Endothelial cell of umbilical vein (primary cell): Measurements from ENCODE around the gene ASXL2.

Experiments used
- CTCF ChIP-seq, 2 donors: IDR thresholded peaks; 1 replicate in 1 of 2; 2 replicates in 1 of 2; pipeline ENCODE4 v1.5.1; 2011; ENCODE audit warnings: low read length in 2 of 2, mild to moderate bottlenecking in 2 of 2, moderate library complexity in 2 of 2, control low read depth in 1 of 2, inconsistent platforms in 1 of 2, low read depth in 1 of 2; ENCODE audit not compliant: insufficient read depth in 1 of 2; ENCODE audit errors: extremely low read depth in 1 of 2
- EZH2 ChIP-seq: IDR thresholded peaks from 2 replicates; pipeline ENCODE4 v1.6.1; 2012; ENCODE audit warnings: borderline replicate concordance, low read depth, mild to moderate bottlenecking, moderate library complexity, low read length, inconsistent platforms; ENCODE audit not compliant: severe bottlenecking
- JUN ChIP-seq: IDR thresholded peaks from 2 replicates; pipeline ENCODE4 v1.6.1; 2011; ENCODE audit warnings: borderline replicate concordance, low read depth; ENCODE audit not compliant: insufficient read length, insufficient read depth
- POLR2A ChIP-seq: IDR thresholded peaks from 2 replicates; pipeline ENCODE4 v1.6.1; 2012; ENCODE audit warnings: low read depth, mild to moderate bottlenecking, control low read depth, low read length

GRCh38 chr2:25824216-25824615 lies 54.1 kb downstream of the ASXL2 start:
- TF ChIP-seq CTCF (IDR thresholded peaks at IDR 0.05; ENCODE audit: extremely low read depth in 1 of 2, insufficient read depth in 1 of 2, low read depth in 1 of 2, low read length in 2 of 2) (no peak), EZH2 (no peak), POLR2A (no peak), JUN (no peak)
